Psoas muscle (tissue), 8 donors: ENCODE results near the gene MBTD1. TPM values are rescaled to one million over a fixed set of nuclear protein-coding genes. Genes with fewer than 3 reads are reported as not detected.

ENCODE experiments used
- ATAC-seq, 4 donors: fragments of 200-7000 bp; cut with Tn5 transposase; one replicate each; pipeline ENCODE4 v1.9.1; 2020; ENCODE audit warnings: moderate library complexity in 3 of 4, mild to moderate bottlenecking in 2 of 4
- DNase-seq, 2 donors: peaks; one replicate each; pipeline ENCODE4 v3.0.0-alpha.2; 2020
- H3K27ac ChIP-seq: fragments of 200-600 bp; one replicate; pipeline ENCODE4 v1.8.0; 2022
- H3K27me3 ChIP-seq, 3 donors: fragments of 200-600 bp in 1 of 3; one replicate each; pipeline versions ENCODE4 v1.6.1 to v1.8.0; 2013 to 2022; ENCODE audit warnings: low read length in 2 of 3, mild to moderate bottlenecking in 2 of 3, moderate library complexity in 1 of 3; ENCODE audit not compliant: insufficient read depth in 3 of 3
- H3K36me3 ChIP-seq, 2 donors: fragments of 200-600 bp in 1 of 2; one replicate each; pipeline versions ENCODE4 v1.6.1 to v1.8.0; 2013 to 2022; ENCODE audit warnings: low read depth in 1 of 2, mild to moderate bottlenecking in 1 of 2, moderate library complexity in 1 of 2; ENCODE audit not compliant: insufficient read depth in 1 of 2
- H3K4me1 ChIP-seq: fragments of 200-600 bp; one replicate; pipeline ENCODE4 v1.8.0; 2022
- H3K4me3 ChIP-seq: fragments of 200-600 bp; one replicate; pipeline ENCODE4 v1.8.0; 2022; ENCODE audit warnings: mild to moderate bottlenecking
- H3K9me3 ChIP-seq: fragments of 200-600 bp; one replicate; pipeline ENCODE4 v1.8.0; 2022
- CTCF ChIP-seq: fragments of 200-600 bp; IDR thresholded peaks from one replicate; pipeline ENCODE4 v1.8.0; 2022; ENCODE audit warnings: antibody characterized with exemption
- WGBS, 3 donors: extraction: QIAGEN DNeasy Blood & Tissue Kit; methylation state at CpG; one replicate each; pipeline versions ENCODE4 v1.1.6 to v1.1.7; 2013; 5-methylcytosine and 5-hydroxymethylcytosine counted together
- intact Hi-C, 2 donors: fragments of 100-400 bp; cut with DNase I; formaldehyde crosslinking; loops; one replicate each; pipeline versions ENCODE4 v1.11.0 to v1.14.2; 2022
- polyA plus RNA-seq, 3 donors: library from polyadenylated mRNA; stranded (reverse); fragments of 200-250 nt; gene quantifications; one replicate each; pipeline ENCODE4 v1.2.3, GENCODE V29; 2013
- total RNA-seq, 4 donors: library from RNA; stranded (reverse); fragmentation: NEBNext Ultra II Directional in 2 of 4; extraction: Animal tissue kit (Norgen Biotek cat#: 25700) in 2 of 4; gene quantifications; one replicate each; pipeline versions ENCODE4 v1.2.1 to v1.2.4, GENCODE V29; 2021 to 2023
- donor health status: healthy with polysubstance abuse.
- donor health status: DM: no; HTN: no; CAD: no; lungs with moderate emphysema.
- donor health status: Bipolar disorder and iron deficiency.
- donor health status: healthy.
- donor health status: DM: yes; HTN: yes; CAD: no.
- donor health status: DM: no; HTN: no; CAD: no.
- donor health status: DM: no; HTN: no; CAD: no.
- donor health status: DM: yes; HTN: yes; CAD: no.

The MBTD1 gene
- total and polyA plus RNA-seq, 7 donors, result 2.7 to 7.2 (median 5.7) TPM

GRCh38 chr17:51165680-51166197 lies 94.1 kb downstream of the MBTD1 start:
- H3K4me1 ChIP-seq, result peaks cover 16% of the 10 kb centered on the region
- 7 to 11% (median 11%) methylated on average over 21 of the region's 21 CpGs for WGBS, 3 donors
- intact Hi-C loops, result loop anchor here (1.0 to 5.0 kb wide), 2 partner anchors 12 to 163 kb away; partner anchors contain the start of gene NME1 (in 1 of the 2)
- DNase-seq (peak; percentile 25 to 57), ATAC-seq (peak in 3 of 4 donors; percentile 0 to 5 (median 2))
- peaks cover 19 to 61% of the 10 kb centered on the region in 2 donors for H3K36me3 ChIP-seq
- no peaks in the 10 kb centered on the region for H3K27me3 ChIP-seq
- H3K4me3 ChIP-seq, result peak overlapping the region; percentile 99
- no peak for TF ChIP-seq CTCF
- peak overlapping the region; percentile 100 for H3K27ac ChIP-seq
- no peaks in the 10 kb centered on the region for H3K9me3 ChIP-seq

- no peak for TF ChIP-seq CTCF
- H3K4me3 ChIP-seq, result peak overlapping the region; percentile 99
- WGBS, 3 donors, result 54 to 69% (median 56%) methylated on average over 16 of the region's 16 CpGs
- H3K36me3 ChIP-seq, result peaks cover 15 to 60% of the 10 kb centered on the region in 2 donors
- H3K9me3 ChIP-seq, result no peaks in the 10 kb centered on the region
- ATAC-seq, result peak in 1 of 4 donors; percentile 1
- intact Hi-C loops, result loop anchor here (5.0 kb wide), 1 partner anchor 163 kb away; no protein-coding TSS in a partner anchor
- H3K4me1 ChIP-seq, result peaks cover 16% of the 10 kb centered on the region
- DNase-seq, result no peak
- H3K27me3 ChIP-seq, result no peaks in the 10 kb centered on the region
- H3K27ac ChIP-seq, result peak overlapping the region; percentile 100
These were observed 94.8 kb downstream of the MBTD1 start for GRCh38 chr17:51164911-51165679.

- TF ChIP-seq CTCF, result no peak
- ATAC-seq (no peak), DNase-seq (no peak)
- Histone ChIP-seq H3K4me3 (no peak overlapping the region), H3K36me3 (peaks cover 24 to 68% of the 10 kb centered on the region in 2 donors), H3K27me3 (no peaks in the 10 kb centered on the region), H3K27ac (no peak overlapping the region), H3K9me3 (no peaks in the 10 kb centered on the region), H3K4me1 (peaks cover 7% of the 10 kb centered on the region)
- 58 to 86% (median 85%) methylated on average over 3 of the region's 3 CpGs for WGBS, 3 donors
- intact Hi-C loops, result no loop called here
These were observed 98.3 kb downstream of the MBTD1 start for GRCh38 chr17:51161541-51161940.

- DNase-seq (no peak), ATAC-seq (no peak)
- Histone ChIP-seq H3K4me3 (no peak overlapping the region), H3K36me3 (peaks cover 24 to 81% of the 10 kb centered on the region in 2 donors), H3K9me3 (no peaks in the 10 kb centered on the region), H3K27ac (no peak overlapping the region), H3K27me3 (no peaks in the 10 kb centered on the region), H3K4me1 (peaks cover 3% of the 10 kb centered on the region)
- 95 to 98% (median 97%) methylated on average over 3 of the region's 3 CpGs for WGBS, 3 donors
- intact Hi-C loops, result loop anchor here in 1 of 2 donors (10.0 kb wide), 1 partner anchor 295 kb away; the partner anchor contains the start of gene TOB1
- TF ChIP-seq CTCF, result no peak
These were observed 100.2 kb downstream of the MBTD1 start for GRCh38 chr17:51159604-51160003.
